ENCODE data around the gene TSKU. TPM values are rescaled to one million over a fixed set of nuclear protein-coding genes. Genes with fewer than 3 reads are reported as not detected.
A peak's percentile ranks its signal among the peaks of the same experiment; 100 is the strongest.

TSKU gene
- total and polyA plus RNA-seq, 9 of the 15 experiments (the other 6 are each of a cell fraction or from before 2014, with no cell fraction given), result 0.60 to 11.9 (median 8.4) TPM

DNA sequence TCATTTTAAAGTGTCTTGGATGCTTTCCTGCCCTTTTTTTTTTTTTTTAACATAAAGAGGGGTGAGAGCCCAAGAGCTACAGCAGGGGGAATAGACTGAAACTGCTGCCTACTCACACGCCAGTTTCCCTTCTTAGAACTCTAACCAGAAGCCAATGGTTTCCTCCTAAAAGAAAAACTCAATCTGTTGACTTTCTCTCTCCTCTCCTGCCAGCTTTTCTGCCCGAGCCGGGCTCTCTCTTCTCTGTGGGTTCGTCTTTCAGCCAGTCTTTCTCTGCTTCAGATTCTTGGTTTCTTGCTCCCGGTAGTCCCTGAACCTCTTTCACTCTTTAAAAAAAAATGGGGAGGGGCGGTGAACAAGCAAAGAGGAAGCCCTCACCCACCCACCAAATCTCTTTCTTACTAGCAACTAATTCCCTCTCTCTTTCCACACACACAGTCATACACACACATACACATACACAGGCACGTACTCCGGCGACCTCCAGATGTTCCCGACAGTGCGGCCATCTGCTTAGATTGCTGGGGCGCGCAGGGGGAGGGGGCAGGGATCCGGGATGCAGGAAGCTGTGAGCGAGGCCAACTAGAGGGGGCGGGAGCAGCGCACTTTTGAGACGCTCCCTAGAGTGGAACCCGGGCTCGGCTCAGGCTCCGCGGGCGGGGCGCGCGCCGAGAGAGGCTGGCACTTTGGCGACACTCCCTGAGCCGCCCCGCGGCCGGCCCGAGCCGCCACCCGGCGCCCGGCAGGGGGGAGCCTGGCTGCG lies 444 bp upstream of the TSKU start (continued):
- peak; percentile 63; the same call in 1 of the 2 replicates for TF ChIP-seq KAT7 (CRISPR knock-in tag; IDR thresholded peaks at IDR 0.05; ENCODE audit: borderline replicate concordance)
- TF ChIP-seq, protein P1, sequence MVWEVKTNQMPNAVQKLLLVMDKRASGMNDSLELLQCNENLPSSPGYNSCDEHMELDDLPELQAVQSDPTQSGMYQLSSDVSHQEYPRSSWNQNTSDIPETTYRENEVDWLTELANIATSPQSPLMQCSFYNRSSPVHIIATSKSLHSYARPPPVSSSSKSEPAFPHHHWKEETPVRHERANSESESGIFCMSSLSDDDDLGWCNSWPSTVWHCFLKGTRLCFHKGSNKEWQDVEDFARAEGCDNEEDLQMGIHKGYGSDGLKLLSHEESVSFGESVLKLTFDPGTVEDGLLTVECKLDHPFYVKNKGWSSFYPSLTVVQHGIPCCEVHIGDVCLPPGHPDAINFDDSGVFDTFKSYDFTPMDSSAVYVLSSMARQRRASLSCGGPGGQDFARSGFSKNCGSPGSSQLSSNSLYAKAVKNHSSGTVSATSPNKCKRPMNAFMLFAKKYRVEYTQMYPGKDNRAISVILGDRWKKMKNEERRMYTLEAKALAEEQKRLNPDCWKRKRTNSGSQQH (CRISPR knock-in tag; IDR thresholded peaks at IDR 0.05), result no peak
- TF ChIP-seq PHF21A (IDR thresholded peaks at IDR 0.05; ENCODE audit: borderline replicate concordance, low read depth), result no peak
- 0 out of 2 replicates have a peak, but pooled peaks have one; percentile 43 for TF ChIP-seq CC2D1A (IDR thresholded peaks at IDR 0.05)
- no peak for TF ChIP-seq BRF1 (IDR thresholded peaks at IDR 0.05; ENCODE audit: borderline replicate concordance, extremely low read depth, insufficient read length)
- TF ChIP-seq RUNX1 (IDR thresholded peaks at IDR 0.05; ENCODE audit: low read depth), result no peak
- no peak; the same call in 1 of the 2 replicates for TF ChIP-seq PML (IDR thresholded peaks at IDR 0.05; ENCODE audit: low read length)
- TF ChIP-seq, protein P2, sequence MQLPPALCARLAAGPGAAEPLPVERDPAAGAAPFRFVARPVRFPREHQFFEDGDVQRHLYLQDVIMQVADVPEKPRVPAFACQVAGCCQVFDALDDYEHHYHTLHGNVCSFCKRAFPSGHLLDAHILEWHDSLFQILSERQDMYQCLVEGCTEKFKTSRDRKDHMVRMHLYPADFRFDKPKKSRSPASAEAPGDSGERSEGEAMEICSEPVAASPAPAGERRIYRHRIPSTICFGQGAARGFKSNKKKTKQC (CRISPR knock-in tag; IDR thresholded peaks at IDR 0.05), result no peak
- TF ChIP-seq NR2F6 (CRISPR knock-in tag; IDR thresholded peaks at IDR 0.05), result no peak
- TF ChIP-seq RAD21 (CRISPR knock-in tag; conservative IDR thresholded peaks at IDR 0.05 in 1 of 2, IDR thresholded peaks at IDR 0.05 in 1 of 2), result no peak
- TF ChIP-seq ZNF830 (CRISPR knock-in tag; IDR thresholded peaks at IDR 0.05), result no peak
- TF ChIP-seq ETV1 (tag; conservative IDR thresholded peaks at IDR 0.05; ENCODE audit: low read depth), result peak; percentile 83
- TF ChIP-seq ZNF12 (CRISPR knock-in tag; IDR thresholded peaks at IDR 0.05), result no peak
- TF ChIP-seq RBM34 (IDR thresholded peaks at IDR 0.05; ENCODE audit: borderline replicate concordance, insufficient read depth, low read length), result no peak
- no peak for TF ChIP-seq PCBP2 (IDR thresholded peaks at IDR 0.05; ENCODE audit: low read depth, low read length, poor library complexity, severe bottlenecking)
- TF ChIP-seq NUFIP1 (IDR thresholded peaks at IDR 0.05; ENCODE audit: partially characterized antibody), result no peak
- no peak for TF ChIP-seq MCM3 (IDR thresholded peaks at IDR 0.05)
- no peak for TF ChIP-seq SREBF1 (IDR thresholded peaks at IDR 0.05; ENCODE audit: borderline replicate concordance, low read depth, low read length)
- TF ChIP-seq TAF1 (IDR thresholded peaks at IDR 0.05; ENCODE audit: control insufficient read depth, extremely low read depth, insufficient read depth, low read length, severe bottlenecking), result peak; percentile 44
- TF ChIP-seq, protein P3, sequence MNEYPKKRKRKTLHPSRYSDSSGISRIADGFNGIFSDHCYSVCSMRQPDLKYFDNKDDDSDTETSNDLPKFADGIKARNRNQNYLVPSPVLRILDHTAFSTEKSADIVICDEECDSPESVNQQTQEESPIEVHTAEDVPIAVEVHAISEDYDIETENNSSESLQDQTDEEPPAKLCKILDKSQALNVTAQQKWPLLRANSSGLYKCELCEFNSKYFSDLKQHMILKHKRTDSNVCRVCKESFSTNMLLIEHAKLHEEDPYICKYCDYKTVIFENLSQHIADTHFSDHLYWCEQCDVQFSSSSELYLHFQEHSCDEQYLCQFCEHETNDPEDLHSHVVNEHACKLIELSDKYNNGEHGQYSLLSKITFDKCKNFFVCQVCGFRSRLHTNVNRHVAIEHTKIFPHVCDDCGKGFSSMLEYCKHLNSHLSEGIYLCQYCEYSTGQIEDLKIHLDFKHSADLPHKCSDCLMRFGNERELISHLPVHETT (CRISPR knock-in tag; conservative IDR thresholded peaks at IDR 0.05 in 1 of 2, IDR thresholded peaks at IDR 0.05 in 1 of 2), result no peak
- no peak for TF ChIP-seq NFIX (CRISPR knock-in tag; IDR thresholded peaks at IDR 0.05; ENCODE audit: low read depth)
- TF ChIP-seq ZFP30 (CRISPR knock-in tag; IDR thresholded peaks at IDR 0.05; ENCODE audit: borderline replicate concordance), result no peak
- no peak for TF ChIP-seq ZNF282 (CRISPR knock-in tag; IDR thresholded peaks at IDR 0.05)

All from K562 (cell line).